MG63 (cell line): Measurements from ENCODE around the gene WNT9B. TPM values are rescaled to one million over a fixed set of nuclear protein-coding genes. Genes with fewer than 3 reads are reported as not detected.

ENCODE experiments used
- DNase-seq: peaks from one replicate; pipeline ENCODE4 v3.0.0-alpha.2; 2020
- H3K27me3 ChIP-seq: fragments of 250-450 bp; sonication (Bioruptor Pico); 2 replicates; pipeline ENCODE4 v1.5.1; 2020; ENCODE audit warnings: mild to moderate bottlenecking, moderate library complexity
- H3K36me3 ChIP-seq: fragments of 250-450 bp; sonication (Bioruptor Pico); 2 replicates; pipeline ENCODE4 v1.5.1; 2020; ENCODE audit warnings: mild to moderate bottlenecking, moderate library complexity
- H3K4me3 ChIP-seq: fragments of 250-450 bp; sonication (Bioruptor Pico); 2 replicates; pipeline ENCODE4 v1.5.1; 2020; ENCODE audit warnings: mild to moderate bottlenecking, moderate library complexity
- H3K9me3 ChIP-seq: fragments of 250-450 bp; sonication (Bioruptor Pico); 2 replicates; pipeline ENCODE4 v1.5.1; 2020; ENCODE audit warnings: mild to moderate bottlenecking, moderate library complexity
- total RNA-seq: library from RNA; depleted of rRNA; stranded (reverse); fragments of >200 nt; shearing (Covaris generic); gene quantifications from 2 replicates; pipeline ENCODE4 v1.2.3, GENCODE V29; 2014; ENCODE audit warnings: low replicate concordance

WNT9B gene
- total RNA-seq, 1 experiment from 2014 or later: not detected

DNA sequence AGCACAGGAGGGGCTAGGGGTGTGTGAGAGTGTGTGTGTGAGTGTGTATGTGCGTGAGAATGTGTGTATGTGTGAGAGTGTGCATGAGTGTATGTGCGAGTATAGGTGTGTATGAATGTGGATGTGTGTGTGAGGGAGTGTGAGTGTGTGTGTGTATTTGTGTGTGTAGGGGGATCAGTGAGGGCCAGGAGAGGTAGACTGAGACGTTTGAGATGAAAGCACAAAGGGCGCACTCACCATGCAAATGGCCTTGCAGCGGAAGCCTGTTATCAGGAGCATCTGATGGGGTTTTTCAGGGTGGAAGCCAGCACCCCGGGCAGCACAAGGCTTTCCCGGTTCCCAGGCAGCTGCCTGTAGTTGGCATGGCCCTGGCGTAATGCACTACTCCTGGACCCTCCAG, 14.9 kb downstream of the WNT9B start:
- Histone ChIP-seq H3K36me3 (no peaks in the 10 kb centered on the region), H3K9me3 (no peaks in the 10 kb centered on the region), H3K4me3 (no peak overlapping the region), H3K27me3 (no peaks in the 10 kb centered on the region)
- no peak for DNase-seq

DNA sequence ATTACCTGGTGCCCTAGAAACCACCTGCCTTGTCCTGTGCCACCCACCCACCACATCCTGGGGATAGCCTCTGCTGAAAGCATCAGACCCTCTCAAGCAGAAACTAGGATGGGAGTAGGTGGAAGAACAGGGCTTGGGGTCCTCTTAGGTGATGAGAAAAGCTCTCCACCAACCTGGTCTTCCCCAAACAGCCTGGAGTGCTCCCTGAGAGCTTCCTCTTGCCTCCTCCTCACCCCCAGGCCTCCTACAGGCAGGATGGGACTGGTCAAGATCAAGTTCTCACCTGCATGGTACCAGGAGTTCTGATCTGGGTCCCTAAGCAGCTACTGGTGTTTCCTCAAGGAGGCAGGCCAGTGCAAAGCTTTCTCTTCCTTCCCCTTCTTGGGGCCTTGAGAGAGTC, 15.4 kb downstream of the WNT9B start:
- no peak for DNase-seq
- no peaks in the 10 kb centered on the region for H3K9me3 ChIP-seq
- H3K4me3 ChIP-seq: no peak overlapping the region
- no peaks in the 10 kb centered on the region for H3K36me3 ChIP-seq
- no peaks in the 10 kb centered on the region for H3K27me3 ChIP-seq

DNA sequence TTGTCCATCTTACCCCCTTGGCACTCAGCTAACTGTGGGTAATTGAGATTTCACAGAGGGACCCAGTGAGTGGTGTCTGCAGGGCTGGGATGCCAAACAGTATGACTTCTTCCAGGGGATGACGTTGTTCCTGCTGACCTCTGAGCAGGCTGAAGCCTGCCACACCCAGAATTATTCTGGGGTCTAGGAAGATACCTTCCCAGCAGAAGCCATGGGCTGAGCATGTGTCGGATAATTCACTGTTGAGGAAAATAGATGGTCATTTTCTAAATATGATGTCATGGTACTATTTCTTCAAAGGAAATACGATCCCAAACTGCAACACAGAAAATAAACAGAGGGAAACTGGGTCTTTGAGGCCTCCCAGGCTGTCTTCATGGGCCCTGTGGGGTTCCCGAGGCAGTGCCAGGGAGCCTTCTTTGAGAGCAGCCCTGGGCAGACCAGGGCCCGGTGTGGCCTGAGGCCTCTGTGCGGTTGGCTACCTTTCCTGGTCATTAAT, 17.4 kb downstream of the WNT9B start:
- Histone ChIP-seq H3K9me3 (no peaks in the 10 kb centered on the region), H3K27me3 (no peaks in the 10 kb centered on the region), H3K36me3 (no peaks in the 10 kb centered on the region), H3K4me3 (no peak overlapping the region)
- DNase-seq: peak; percentile 33

DNA sequence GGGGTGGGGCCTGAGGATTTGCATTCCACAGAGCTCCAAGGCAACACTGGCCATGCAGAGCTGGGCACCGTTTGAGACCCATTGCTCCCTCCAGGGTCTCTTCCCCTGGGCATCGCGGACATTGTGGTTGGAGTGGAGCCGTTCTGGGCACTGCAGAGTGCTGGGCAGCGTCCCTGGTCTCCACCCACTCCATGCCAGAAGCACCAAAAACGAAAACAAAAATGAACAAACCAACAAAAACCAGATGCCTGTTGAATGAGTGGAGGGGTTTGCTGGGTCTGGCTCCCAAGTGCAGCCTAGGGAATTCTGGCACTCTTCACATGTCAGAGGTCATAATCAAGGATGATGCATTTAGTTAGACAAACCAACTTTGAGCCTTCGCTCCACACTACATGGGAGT, 17.9 kb downstream of the WNT9B start:
- DNase-seq: peak; percentile 60
- no peak overlapping the region for H3K4me3 ChIP-seq
- H3K9me3 ChIP-seq: no peaks in the 10 kb centered on the region
- H3K36me3 ChIP-seq: no peaks in the 10 kb centered on the region
- H3K27me3 ChIP-seq: no peaks in the 10 kb centered on the region

DNA sequence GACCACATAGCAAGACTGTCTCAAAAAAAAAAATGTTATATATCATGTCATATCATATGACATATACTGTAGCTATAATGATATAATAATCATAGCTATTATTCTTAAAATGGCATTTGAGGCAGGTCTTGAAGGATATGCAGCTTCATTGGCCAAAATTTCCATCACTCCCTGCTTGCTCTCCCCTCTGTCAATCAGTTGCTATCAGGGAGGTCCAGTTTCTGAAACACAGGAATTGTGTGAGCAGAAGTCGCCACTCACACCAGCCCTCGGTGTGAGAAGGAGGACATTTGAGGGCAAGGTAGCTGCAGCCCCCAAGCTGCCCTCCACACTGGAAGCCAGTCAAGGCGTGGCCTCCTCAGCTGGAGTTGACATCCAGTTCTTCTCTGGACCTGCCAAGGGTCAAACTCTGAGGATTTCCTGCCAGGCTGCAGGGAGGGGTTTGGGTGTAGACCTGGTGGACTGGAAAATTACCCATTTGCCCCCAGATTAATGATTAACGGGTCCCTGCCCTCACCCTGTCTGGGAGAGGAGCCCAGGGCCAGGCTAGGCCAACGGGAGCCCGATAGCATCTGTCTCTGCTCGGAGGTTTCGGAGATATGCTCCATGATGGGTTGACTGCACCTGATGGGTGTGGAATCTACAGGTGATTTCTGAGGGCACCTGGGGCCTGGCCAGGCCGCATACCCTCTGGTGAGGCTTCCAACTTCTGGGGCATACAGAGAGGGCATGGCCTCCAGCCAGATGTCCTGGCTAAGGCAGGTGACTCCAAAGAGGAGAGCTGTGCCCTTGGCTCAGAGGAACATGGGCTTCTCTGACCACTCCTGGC, 18.8 kb downstream of the WNT9B start:
- no peaks in the 10 kb centered on the region for H3K9me3 ChIP-seq
- no peaks in the 10 kb centered on the region for H3K27me3 ChIP-seq
- H3K36me3 ChIP-seq: no peaks in the 10 kb centered on the region
- DNase-seq: no peak
- no peak overlapping the region for H3K4me3 ChIP-seq

DNA sequence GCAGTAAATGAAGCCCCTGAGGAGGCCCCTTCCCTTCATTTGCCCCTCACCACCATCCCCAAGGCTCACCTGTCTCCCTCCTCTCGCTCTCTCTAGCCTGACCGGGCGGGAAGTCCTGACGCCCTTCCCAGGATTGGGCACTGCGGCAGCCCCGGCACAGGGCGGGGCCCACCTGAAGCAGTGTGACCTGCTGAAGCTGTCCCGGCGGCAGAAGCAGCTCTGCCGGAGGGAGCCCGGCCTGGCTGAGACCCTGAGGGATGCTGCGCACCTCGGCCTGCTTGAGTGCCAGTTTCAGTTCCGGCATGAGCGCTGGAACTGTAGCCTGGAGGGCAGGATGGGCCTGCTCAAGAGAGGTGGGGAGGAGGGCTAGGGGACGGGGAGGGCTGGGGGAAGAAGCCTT, 21.0 kb downstream of the WNT9B start:
- H3K36me3 ChIP-seq: no peaks in the 10 kb centered on the region
- H3K4me3 ChIP-seq: no peak overlapping the region
- no peak for DNase-seq
- H3K9me3 ChIP-seq: no peaks in the 10 kb centered on the region
- no peaks in the 10 kb centered on the region for H3K27me3 ChIP-seq

DNA sequence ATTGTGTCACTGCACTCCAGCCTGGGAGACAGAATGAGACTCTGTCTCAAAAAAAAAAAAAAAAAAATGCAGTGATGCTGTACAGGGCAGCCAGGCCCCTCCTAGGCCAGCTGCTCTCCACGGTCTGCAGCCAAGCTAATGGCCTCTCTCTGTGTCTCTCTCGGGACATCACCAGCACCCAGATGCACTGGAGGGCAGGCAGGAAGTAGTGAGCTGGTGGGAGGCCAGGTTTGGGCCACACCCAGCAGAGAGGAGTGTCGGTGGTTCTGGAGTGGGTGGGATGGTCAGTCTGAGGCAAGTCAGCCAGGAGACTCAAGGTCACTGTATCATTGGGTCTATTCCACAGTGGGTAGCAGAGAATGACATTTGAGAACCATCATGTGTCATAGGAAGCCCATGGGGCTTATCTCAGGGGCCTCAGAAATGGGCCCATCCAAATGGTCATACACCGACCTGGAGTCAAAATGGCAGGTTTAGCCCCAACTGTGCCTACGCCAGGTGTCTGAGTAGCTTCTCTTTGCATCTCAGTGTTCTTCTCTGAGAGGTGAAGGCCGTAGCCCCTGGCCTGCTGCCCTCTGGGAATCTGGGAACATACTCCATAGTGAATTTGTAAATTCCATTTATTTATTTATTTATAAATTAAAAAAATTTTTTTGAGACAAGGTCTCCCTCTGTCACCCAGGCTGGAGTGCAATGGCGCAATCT, 22.7 kb downstream of the WNT9B start:
- no peaks in the 10 kb centered on the region for H3K9me3 ChIP-seq
- H3K4me3 ChIP-seq: no peak overlapping the region
- H3K36me3 ChIP-seq: no peaks in the 10 kb centered on the region
- no peaks in the 10 kb centered on the region for H3K27me3 ChIP-seq
- no peak for DNase-seq

DNA sequence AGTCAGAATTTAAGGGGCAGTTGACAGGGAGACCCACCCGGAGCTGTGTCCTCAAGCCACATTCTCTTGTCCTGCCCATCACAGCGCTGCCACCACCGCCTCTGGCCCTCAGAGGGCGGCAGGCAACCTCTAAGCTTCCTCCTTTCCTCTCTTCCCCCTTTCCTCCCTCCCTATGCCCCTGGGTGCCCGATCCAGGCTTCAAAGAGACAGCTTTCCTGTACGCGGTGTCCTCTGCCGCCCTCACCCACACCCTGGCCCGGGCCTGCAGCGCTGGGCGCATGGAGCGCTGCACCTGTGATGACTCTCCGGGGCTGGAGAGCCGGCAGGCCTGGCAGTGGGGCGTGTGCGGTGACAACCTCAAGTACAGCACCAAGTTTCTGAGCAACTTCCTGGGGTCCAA, 23.5 kb downstream of the WNT9B start:
- Histone ChIP-seq H3K27me3 (no peaks in the 10 kb centered on the region), H3K9me3 (no peaks in the 10 kb centered on the region), H3K4me3 (no peak overlapping the region), H3K36me3 (no peaks in the 10 kb centered on the region)
- no peak for DNase-seq

DNA sequence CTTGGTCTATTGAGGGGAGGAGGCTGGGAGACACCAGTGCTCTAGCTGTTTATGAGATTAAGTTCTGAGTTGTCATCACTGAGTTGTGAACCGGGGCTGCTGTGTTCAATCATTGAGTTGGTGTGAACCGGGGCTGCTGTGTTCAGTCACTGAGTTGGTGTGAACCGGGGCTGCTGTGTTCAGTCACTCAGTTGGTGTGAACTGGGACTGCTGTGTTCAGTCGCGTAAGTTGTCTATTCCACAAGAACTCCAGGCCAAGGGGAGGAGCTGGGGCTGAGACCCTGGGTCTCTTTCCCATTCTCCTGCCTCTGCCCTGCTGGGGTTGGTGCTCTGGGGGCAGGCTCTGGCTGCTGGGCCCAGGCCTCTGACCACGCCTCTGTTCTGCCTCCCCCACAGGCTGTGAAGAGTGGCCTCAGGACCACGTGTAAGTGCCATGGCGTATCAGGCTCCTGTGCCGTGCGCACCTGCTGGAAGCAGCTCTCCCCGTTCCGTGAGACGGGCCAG, 24.5 kb downstream of the WNT9B start:
- DNase-seq: no peak
- Histone ChIP-seq H3K36me3 (no peaks in the 10 kb centered on the region), H3K4me3 (no peak overlapping the region)

DNA sequence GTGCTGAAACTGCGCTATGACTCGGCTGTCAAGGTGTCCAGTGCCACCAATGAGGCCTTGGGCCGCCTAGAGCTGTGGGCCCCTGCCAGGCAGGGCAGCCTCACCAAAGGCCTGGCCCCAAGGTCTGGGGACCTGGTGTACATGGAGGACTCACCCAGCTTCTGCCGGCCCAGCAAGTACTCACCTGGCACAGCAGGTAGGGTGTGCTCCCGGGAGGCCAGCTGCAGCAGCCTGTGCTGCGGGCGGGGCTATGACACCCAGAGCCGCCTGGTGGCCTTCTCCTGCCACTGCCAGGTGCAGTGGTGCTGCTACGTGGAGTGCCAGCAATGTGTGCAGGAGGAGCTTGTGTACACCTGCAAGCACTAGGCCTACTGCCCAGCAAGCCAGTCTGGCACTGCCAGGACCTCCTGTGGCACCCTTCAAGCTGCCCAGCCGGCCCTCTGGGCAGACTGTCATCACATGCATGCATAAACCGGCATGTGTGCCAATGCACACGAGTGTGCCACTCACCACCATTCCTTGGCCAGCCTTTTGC, 25.0 kb downstream of the WNT9B start:
- no peak overlapping the region for H3K4me3 ChIP-seq
- no peaks in the 10 kb centered on the region for H3K27me3 ChIP-seq
- DNase-seq: no peak
- no peaks in the 10 kb centered on the region for H3K36me3 ChIP-seq
- no peaks in the 10 kb centered on the region for H3K9me3 ChIP-seq

More for the DNA sequence above, 24.5 kb downstream of the WNT9B start:
- Histone ChIP-seq H3K27me3 (no peaks in the 10 kb centered on the region), H3K9me3 (no peaks in the 10 kb centered on the region)

DNA sequence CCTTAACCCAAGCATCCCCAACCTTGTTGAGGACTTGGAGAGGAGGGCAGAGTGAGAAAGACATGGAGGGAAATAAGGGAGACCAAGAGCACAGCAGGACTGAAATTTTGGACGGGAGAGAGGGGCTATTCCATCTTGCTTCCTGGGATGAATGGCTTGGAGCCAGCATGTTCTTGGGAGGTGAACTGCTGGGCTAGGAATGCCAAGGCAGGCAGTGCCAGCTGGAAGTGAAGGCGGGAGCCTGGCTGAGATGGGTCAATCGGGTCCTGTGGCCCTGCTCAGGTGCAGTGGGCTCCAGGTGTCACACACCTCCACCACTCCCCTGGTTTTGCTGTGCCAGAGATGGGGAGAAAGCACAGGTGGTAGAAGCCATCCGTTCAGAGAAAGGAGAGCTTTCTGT, 25.5 kb downstream of the WNT9B start:
- no peak for DNase-seq
- Histone ChIP-seq H3K9me3 (no peaks in the 10 kb centered on the region), H3K27me3 (no peaks in the 10 kb centered on the region), H3K4me3 (no peak overlapping the region), H3K36me3 (no peaks in the 10 kb centered on the region)

DNA sequence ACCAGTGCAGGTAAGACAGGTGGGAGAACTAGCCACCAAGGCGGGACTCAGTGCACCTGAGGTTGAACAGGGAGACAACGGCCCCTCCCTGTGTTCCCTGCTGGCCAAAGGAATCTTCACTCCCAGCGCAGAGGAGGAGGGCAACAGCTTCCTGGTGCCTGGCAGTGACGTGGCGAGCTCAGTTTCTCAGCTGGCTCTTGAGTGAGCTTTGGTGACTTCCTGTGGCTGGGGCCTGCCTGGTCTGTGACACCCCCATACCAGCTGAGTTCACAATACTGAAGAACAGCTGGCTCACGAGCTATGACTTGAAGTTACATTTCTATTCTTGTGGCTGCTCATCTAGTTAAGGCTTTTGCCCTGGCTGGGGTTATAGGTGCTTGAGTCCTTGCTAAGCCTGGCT, 26.1 kb downstream of the WNT9B start:
- H3K36me3 ChIP-seq: no peaks in the 10 kb centered on the region
- no peak overlapping the region for H3K4me3 ChIP-seq
- H3K9me3 ChIP-seq: no peaks in the 10 kb centered on the region
- H3K27me3 ChIP-seq: no peaks in the 10 kb centered on the region
- no peak for DNase-seq

DNA sequence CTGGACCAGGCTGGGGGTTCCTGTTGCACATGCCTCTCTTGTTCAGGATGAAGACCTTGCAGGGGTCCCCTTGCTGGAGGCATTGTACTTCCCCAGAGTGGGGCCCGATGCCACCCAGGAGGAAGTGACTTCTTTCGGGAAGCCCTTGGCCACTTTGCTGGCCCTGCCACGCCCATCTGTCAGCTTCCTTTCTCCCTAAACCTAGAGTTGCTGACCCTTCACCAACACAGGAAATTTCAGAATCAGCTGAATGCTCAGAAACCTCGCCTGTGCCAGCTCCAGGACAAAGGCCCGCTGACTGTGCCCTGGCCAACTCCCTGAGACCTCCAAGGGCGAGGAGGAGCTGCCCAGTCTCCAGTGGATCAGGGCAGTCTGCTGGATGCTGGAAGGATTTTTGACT, 26.7 kb downstream of the WNT9B start:
- no peak for DNase-seq

DNA sequence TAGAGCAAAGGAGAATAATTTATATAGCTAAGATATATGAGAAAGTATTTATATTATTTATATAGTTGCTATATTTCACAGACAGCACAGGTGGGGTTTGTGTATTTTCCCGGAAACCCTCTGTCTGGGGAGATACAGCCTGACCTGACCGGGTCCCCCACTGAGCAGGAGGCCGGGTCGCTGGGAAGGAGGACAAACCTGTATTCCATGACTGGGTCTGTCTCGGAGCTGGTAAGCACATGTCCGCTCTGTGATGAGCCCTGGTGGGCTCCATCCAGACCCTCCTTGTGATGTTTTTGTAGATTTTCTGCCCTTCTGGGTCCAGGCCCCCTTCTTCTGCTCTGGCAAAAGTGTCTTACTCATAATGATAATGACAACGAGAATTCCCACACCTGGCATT, 27.7 kb downstream of the WNT9B start:
- Histone ChIP-seq H3K4me3 (no peak overlapping the region), H3K9me3 (no peaks in the 10 kb centered on the region)
- no peak for DNase-seq

More for the DNA sequence above, 26.7 kb downstream of the WNT9B start:
- Histone ChIP-seq H3K4me3 (no peak overlapping the region), H3K9me3 (no peaks in the 10 kb centered on the region), H3K36me3 (no peaks in the 10 kb centered on the region), H3K27me3 (no peaks in the 10 kb centered on the region)

DNA sequence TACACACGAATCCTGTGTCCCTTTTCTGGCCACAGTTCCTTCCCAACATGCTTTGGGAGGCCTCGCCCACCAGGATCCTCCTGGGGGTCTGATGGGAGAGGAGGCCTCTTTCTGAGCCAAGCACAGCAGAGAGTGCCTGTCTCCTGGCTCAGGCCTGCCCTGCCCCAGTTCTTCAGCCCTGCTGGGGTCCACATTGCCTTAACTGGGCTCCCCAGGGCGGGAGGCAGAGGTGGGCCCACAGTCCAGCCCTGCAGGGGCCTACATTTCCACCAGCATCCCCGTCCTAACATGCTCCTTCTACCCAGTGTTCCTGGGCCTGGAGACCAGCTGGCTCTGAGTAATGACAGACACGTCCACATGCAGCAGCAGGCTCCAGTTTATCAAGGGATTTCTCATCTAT, 29.6 kb downstream of the WNT9B start:
- H3K27me3 ChIP-seq: peaks cover 2% of the 10 kb centered on the region
- no peak overlapping the region for H3K4me3 ChIP-seq
- H3K9me3 ChIP-seq: no peaks in the 10 kb centered on the region
- no peaks in the 10 kb centered on the region for H3K36me3 ChIP-seq
- no peak for DNase-seq

More for the DNA sequence above, 27.7 kb downstream of the WNT9B start:
- H3K36me3 ChIP-seq: no peaks in the 10 kb centered on the region
- H3K27me3 ChIP-seq: no peaks in the 10 kb centered on the region

DNA sequence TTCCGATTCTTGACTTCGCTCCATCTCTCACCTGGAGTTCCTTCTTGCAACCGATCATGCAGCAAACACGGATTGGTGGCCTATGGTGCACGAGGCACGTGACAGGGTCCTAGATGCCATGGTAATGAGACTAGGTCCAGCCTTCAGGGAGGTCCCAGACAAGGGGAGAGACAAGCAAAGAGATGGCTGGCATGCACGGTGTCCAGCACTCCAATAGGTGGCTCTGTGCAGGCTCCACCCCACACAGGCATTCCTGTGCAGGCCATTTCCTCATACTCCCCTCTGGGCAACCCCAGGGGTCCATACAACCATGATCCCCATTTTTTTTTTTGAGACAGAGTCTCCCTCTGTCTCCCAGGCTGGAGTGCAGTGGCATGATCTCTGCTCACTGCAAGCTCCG, 31.3 kb downstream of the WNT9B start:
- H3K4me3 ChIP-seq: no peak overlapping the region
- H3K27me3 ChIP-seq: peaks cover 11% of the 10 kb centered on the region
- DNase-seq: no peak
- no peaks in the 10 kb centered on the region for H3K36me3 ChIP-seq
- no peaks in the 10 kb centered on the region for H3K9me3 ChIP-seq

DNA sequence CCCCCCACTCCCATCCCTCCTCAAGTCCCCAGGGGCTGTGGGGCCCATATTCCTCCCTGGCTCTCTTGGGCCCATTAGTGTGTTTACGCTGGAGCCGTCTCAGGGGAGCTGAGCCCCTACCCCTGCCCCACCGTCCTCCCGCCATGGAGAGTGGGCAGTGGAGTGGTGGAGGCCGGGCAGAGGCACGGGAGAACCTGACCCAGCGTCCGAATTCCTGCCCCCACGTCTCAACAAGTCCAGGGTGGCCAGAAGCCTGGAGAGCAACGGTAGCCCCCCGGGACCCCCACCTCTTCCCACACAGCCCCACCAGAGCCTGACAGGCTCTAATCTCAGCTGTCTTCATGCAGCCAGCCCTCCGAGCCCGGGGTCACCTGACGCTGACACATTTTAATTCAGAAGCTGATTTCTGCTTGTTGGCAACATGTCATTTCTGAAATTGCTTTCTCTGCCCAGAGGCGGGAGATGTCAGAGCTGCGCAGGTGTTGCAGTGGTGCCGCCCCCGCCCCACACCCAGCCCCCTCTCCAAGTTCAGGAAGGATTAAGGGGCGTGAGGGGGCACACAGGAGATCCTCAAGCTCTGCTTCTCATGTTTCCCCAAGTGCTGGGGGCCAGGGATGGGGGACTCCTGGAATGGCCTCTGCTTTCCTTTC, 32.6 kb downstream of the WNT9B start:
- H3K9me3 ChIP-seq: no peaks in the 10 kb centered on the region
- no peak for DNase-seq
- peaks cover 12% of the 10 kb centered on the region for H3K27me3 ChIP-seq
- H3K36me3 ChIP-seq: no peaks in the 10 kb centered on the region
- no peak overlapping the region for H3K4me3 ChIP-seq
